Adrenal gland (tissue), 12 donors: ENCODE results near the gene MAT2A. TPM values are rescaled to one million over a fixed set of nuclear protein-coding genes. Genes with fewer than 3 reads are reported as not detected.

ENCODE experiments used
- DNase-seq, 7 donors: peaks; one replicate each; pipeline ENCODE4 v3.0.0-alpha.2; 2019 to 2020
- H3K27ac ChIP-seq, 5 donors: fragments of 200-600 bp; sonication (generic) in 4 of 5; 1 replicate in 3 of 5; 2 replicates in 2 of 5; pipeline versions ENCODE4 v1.5.1 to v1.8.0; 2016 to 2020; ENCODE audit warnings: mild to moderate bottlenecking in 1 of 5
- H3K27me3 ChIP-seq: fragments of 200-600 bp; 2 replicates; pipeline ENCODE4 v1.8.0; 2021
- H3K36me3 ChIP-seq, 2 donors: fragments of 200-600 bp; replicated peaks in 1 of 2; 1 replicate in 1 of 2; 2 replicates in 1 of 2; pipeline versions ENCODE4 v1.5.1 to v1.8.0; 2018 to 2022
- H3K4me1 ChIP-seq, 2 donors: fragments of 200-600 bp; replicated peaks in 1 of 2; 1 replicate in 1 of 2; 2 replicates in 1 of 2; pipeline versions ENCODE4 v1.5.1 to v1.8.0; 2018 to 2021
- H3K4me3 ChIP-seq, 4 donors: fragments of 200-600 bp; sonication (generic) in 3 of 4; one replicate each; pipeline ENCODE4 v1.5.1; 2016 to 2018
- H3K9me3 ChIP-seq, 3 donors: fragments of 200-600 bp; sonication (generic) in 1 of 3; replicated peaks in 1 of 3; 1 replicate in 2 of 3; 2 replicates in 1 of 3; pipeline versions ENCODE4 v1.5.1 to v1.8.0; 2016 to 2021
- CTCF ChIP-seq, 6 experiments: fragments of 450-650 bp in 4 of 6; fragments of 200-600 bp in 2 of 6; sonication (generic) in 1 of 6; IDR thresholded peaks; 1 replicate in 5 of 6; 2 replicates in 1 of 6; pipeline versions ENCODE4 v1.5.1 to v1.8.0; 2016 to 2021; ENCODE audit warnings: antibody characterized with exemption in 6 of 6, mild to moderate bottlenecking in 2 of 6, moderate library complexity in 1 of 6
- POLR2A ChIP-seq, 2 donors: fragments of 450-650 bp; IDR thresholded peaks; one replicate each; pipeline ENCODE4 v1.6.1; 2017; ENCODE audit warnings: antibody characterized with exemption in 2 of 2, mild to moderate bottlenecking in 2 of 2, moderate library complexity in 1 of 2
- WGBS, 4 donors: extraction: QIAGEN DNeasy Blood & Tissue Kit in 2 of 4; methylation state at CpG; one replicate each; pipeline versions ENCODE4 v1.1.5 to v1.1.7; 2013 to 2017; 5-methylcytosine and 5-hydroxymethylcytosine counted together
- intact Hi-C, 2 donors: fragments of 100-400 bp; cut with DNase I; formaldehyde crosslinking; loops; one replicate each; pipeline versions ENCODE4 v1.14.1 to v1.15.0; 2022 to 2023
- polyA plus RNA-seq, 3 donors: library from polyadenylated mRNA; stranded (reverse); fragments of 200-250 nt in 2 of 3; fragments of 350-450 nt in 1 of 3; fragmentation: Illumina TruSeq in 1 of 3; extraction: RNeasy Lipid Tissue Mini Kit (QIAGEN cat#74804) in 1 of 3; gene quantifications; one replicate each; pipeline ENCODE4 v1.2.3, GENCODE V29; 2013 to 2014
- small RNA-seq, 2 donors: library from RNA; depleted of rRNA; stranded (forward); fragments of <200 nt; gene quantifications; one replicate each; pipeline ENCODE3, GENCODE V24; 2016
- total RNA-seq, 9 donors: library from RNA; depleted of rRNA in 4 of 9; stranded (reverse); fragments of >200 nt in 4 of 9; fragments of 120-200 nt in 1 of 9; fragmentation: NEBNext Ultra II Directional in 1 of 9; extraction: Animal tissue kit (Norgen Biotek cat#: 25700) in 1 of 9; gene quantifications; one replicate each; pipeline versions ENCODE4 v1.1.0 to v1.2.4, GENCODE V29; 2013 to 2023
- donor health status: healthy with polysubstance abuse.
- donor health status: Bipolar disorder and iron deficiency.
- donor health status: DM: yes; HTN: yes; CAD: no.
- donor health status: DM: no; HTN: no; CAD: no.
- donor health status: DM: no; HTN: no; CAD: no.
- donor health status: DM: yes; HTN: yes; CAD: no.

The MAT2A gene
- total and polyA plus RNA-seq, 12 donors: 41.1 to 429 (median 148) TPM

- H3K4me1 ChIP-seq: peaks cover 15 to 59% of the 10 kb centered on the region in 2 donors
These were observed 54.1 kb downstream of the MAT2A start for GRCh38 chr2:85593023-85593422.

More at GRCh38 chr2:85593023-85593422, 54.1 kb downstream of the MAT2A start:
- 43 to 100% (median 80%) methylated on average over 2 to 3 of the region's 3 CpGs for WGBS, 4 donors
- TF ChIP-seq POLR2A (IDR thresholded peaks at IDR 0.05) (no peak), CTCF (IDR thresholded peaks at IDR 0.05) (no peak)
- intact Hi-C loops: no loop called here
- peaks cover 0 to 13% of the 10 kb centered on the region in 2 donors for H3K36me3 ChIP-seq
- H3K27me3 ChIP-seq: no peaks in the 10 kb centered on the region
- DNase-seq: peak in 1 of 7 donors; percentile 15
- H3K27ac ChIP-seq: peak overlapping the region in 1 of 5 donors; percentile 13
- no peaks in the 10 kb centered on the region for H3K9me3 ChIP-seq
- no peak overlapping the region for H3K4me3 ChIP-seq

Small RNA genes within 50 kb of the gene (small RNA-seq; reads per million reads assigned to genes)
- 0 reads per million in 2 donors for gene RN7SL126P

Other genes with a start within 250 kb of the MAT2A start
- 100 to 1,000 TPM in 8 of 9 donors, 10 to 100 TPM in 1; 72.8 to 186 (median 143) TPM for gene TGOLN2, start 211.2 kb upstream of the MAT2A start, total RNA-seq
- 10 to 100 TPM; 14.8 to 94.4 (median 25.0) TPM for gene TGOLN2, start 211.2 kb upstream of the MAT2A start, polyA plus RNA-seq
- gene RETSAT, start 184.6 kb upstream of the MAT2A start, total RNA-seq: 100 to 1,000 TPM in 7 of 9 donors, 10 to 100 TPM in 2; 70.3 to 178 (median 131) TPM
- gene RETSAT, start 184.6 kb upstream of the MAT2A start, polyA plus RNA-seq: 100 to 1,000 TPM in 1 of 3 donors, 10 to 100 TPM in 2; 26.1 to 209 (median 60.7) TPM
- 10 to 100 TPM; 12.3 to 37.0 (median 25.5) TPM for gene ELMOD3, start 184.4 kb upstream of the MAT2A start, total RNA-seq
- 10 to 100 TPM; 18.9 to 69.0 (median 63.1) TPM for gene ELMOD3, start 184.4 kb upstream of the MAT2A start, polyA plus RNA-seq
- gene CAPG, start 128.8 kb upstream of the MAT2A start, total RNA-seq: 100 to 1,000 TPM in 1 of 9 donors, 10 to 100 TPM in 8; 11.6 to 104 (median 39.6) TPM
- 100 to 1,000 TPM in 1 of 3 donors, 10 to 100 TPM in 2; 13.8 to 192 (median 71.2) TPM for gene CAPG, start 128.8 kb upstream of the MAT2A start, polyA plus RNA-seq
- 1 to 10 TPM in 1 of 9 donors, under 1 TPM in 3, not detected in 5; 0.61 to 1.4 (median 0.71) TPM for gene SH2D6, start 120.5 kb upstream of the MAT2A start, total RNA-seq
- 1 to 10 TPM in 2 of 3 donors, under 1 TPM in 1; 0.53 to 4.2 (median 1.3) TPM for gene SH2D6, start 120.5 kb upstream of the MAT2A start, polyA plus RNA-seq
- gene GGCX, start 22.3 kb downstream of the MAT2A start, total RNA-seq: 10 to 100 TPM; 24.8 to 85.2 (median 48.4) TPM
- gene GGCX, start 22.3 kb downstream of the MAT2A start, polyA plus RNA-seq: 10 to 100 TPM; 14.9 to 28.4 (median 19.2) TPM
- gene VAMP8, start 38.4 kb downstream of the MAT2A start, total RNA-seq: 10 to 100 TPM in 7 of 9 donors, 1 to 10 TPM in 2; 8.0 to 68.9 (median 42.3) TPM
- 100 to 1,000 TPM in 1 of 3 donors, 10 to 100 TPM in 2; 47.2 to 108 (median 51.5) TPM for gene VAMP8, start 38.4 kb downstream of the MAT2A start, polyA plus RNA-seq
- 100 to 1,000 TPM in 2 of 9 donors, 10 to 100 TPM in 7; 30.2 to 122 (median 70.5) TPM for gene VAMP5, start 45.3 kb downstream of the MAT2A start, total RNA-seq
- gene VAMP5, start 45.3 kb downstream of the MAT2A start, polyA plus RNA-seq: 100 to 1,000 TPM in 2 of 3 donors, 10 to 100 TPM in 1; 37.7 to 130 (median 118) TPM
- 100 to 1,000 TPM in 8 of 9 donors, 10 to 100 TPM in 1; 93.8 to 249 (median 175) TPM for gene RNF181, start 56.6 kb downstream of the MAT2A start, total RNA-seq
- 100 to 1,000 TPM; 130 to 295 (median 214) TPM for gene RNF181, start 56.6 kb downstream of the MAT2A start, polyA plus RNA-seq
- 10 to 100 TPM; 13.8 to 31.2 (median 21.3) TPM for gene TMEM150A, start 63.5 kb downstream of the MAT2A start, total RNA-seq
- gene TMEM150A, start 63.5 kb downstream of the MAT2A start, polyA plus RNA-seq: 10 to 100 TPM; 11.6 to 79.1 (median 61.4) TPM
- gene C2orf68, start 72.9 kb downstream of the MAT2A start, total RNA-seq: 10 to 100 TPM; 11.7 to 40.4 (median 26.0) TPM
- gene C2orf68, start 72.9 kb downstream of the MAT2A start, polyA plus RNA-seq: 10 to 100 TPM; 24.2 to 48.9 (median 29.0) TPM
- gene USP39, start 77.0 kb downstream of the MAT2A start, total RNA-seq: 100 to 1,000 TPM in 1 of 9 donors, 10 to 100 TPM in 8; 28.6 to 270 (median 35.7) TPM
- 10 to 100 TPM; 26.2 to 43.9 (median 27.7) TPM for gene USP39, start 77.0 kb downstream of the MAT2A start, polyA plus RNA-seq
- gene SFTPB, start 129.0 kb downstream of the MAT2A start, total RNA-seq: 10 to 100 TPM in 2 of 9 donors, 1 to 10 TPM in 1, under 1 TPM in 2, not detected in 4; 0.09 to 21.3 (median 1.4) TPM
- gene SFTPB, start 129.0 kb downstream of the MAT2A start, polyA plus RNA-seq: 1 to 10 TPM in 1 of 3 donors, under 1 TPM in 1, not detected in 1; 0.04 to 5.5 TPM
- gene GNLY, start 155.2 kb downstream of the MAT2A start, total RNA-seq: 1 to 10 TPM in 5 of 9 donors, under 1 TPM in 3, not detected in 1; 0.28 to 2.9 (median 1.2) TPM
- 1 to 10 TPM in 2 of 3 donors, under 1 TPM in 1; 0.82 to 6.7 (median 1.8) TPM for gene GNLY, start 155.2 kb downstream of the MAT2A start, polyA plus RNA-seq
- 10 to 100 TPM in 3 of 9 donors, 1 to 10 TPM in 6; 1.2 to 44.0 (median 5.6) TPM for gene ATOH8, start 214.8 kb downstream of the MAT2A start, total RNA-seq
- 10 to 100 TPM in 1 of 3 donors, 1 to 10 TPM in 1, under 1 TPM in 1; 0.88 to 10.1 (median 6.4) TPM for gene ATOH8, start 214.8 kb downstream of the MAT2A start, polyA plus RNA-seq